Osteocyte (in vitro differentiated cells): ENCODE data around the gene TNIP1. TPM values are rescaled to one million over a fixed set of nuclear protein-coding genes. Genes with fewer than 3 reads are reported as not detected.

Source experiments
- DNase-seq: peaks from one replicate; pipeline ENCODE4 v3.0.0; 2021; ENCODE audit warnings: mixed read lengths; ENCODE audit not compliant: unreplicated experiment; ENCODE audit errors: extremely low spot score
- H3K27ac Mint-ChIP-seq: one replicate; pipeline ENCODE4 v1.8.0; 2021; ENCODE audit warnings: mild to moderate bottlenecking, mixed read lengths; ENCODE audit not compliant: unreplicated experiment
- H3K27me3 Mint-ChIP-seq: one replicate; pipeline ENCODE4 v1.8.0; 2021; ENCODE audit warnings: mixed read lengths; ENCODE audit not compliant: unreplicated experiment
- H3K36me3 Mint-ChIP-seq: one replicate; pipeline ENCODE4 v1.8.0; 2021; ENCODE audit warnings: mixed read lengths; ENCODE audit not compliant: unreplicated experiment
- H3K4me1 Mint-ChIP-seq: one replicate; pipeline ENCODE4 v1.8.0; 2021; ENCODE audit warnings: mixed read lengths; ENCODE audit not compliant: unreplicated experiment
- H3K4me3 Mint-ChIP-seq: one replicate; pipeline ENCODE4 v1.8.0; 2021; ENCODE audit warnings: mild to moderate bottlenecking, moderate library complexity, mixed read lengths; ENCODE audit not compliant: unreplicated experiment
- H3K9me3 Mint-ChIP-seq: one replicate; pipeline ENCODE4 v1.8.0; 2021; ENCODE audit warnings: mixed read lengths; ENCODE audit not compliant: unreplicated experiment
- CTCF ChIP-seq: fragments of 200-600 bp; sonication (generic); IDR thresholded peaks from 2 replicates; pipeline ENCODE4 v1.5.0; 2021; ENCODE audit warnings: antibody characterized with exemption, mild to moderate bottlenecking, moderate library complexity
- total RNA-seq: library from RNA; stranded (reverse); gene quantifications from 2 replicates; pipeline ENCODE4 v1.2.1, GENCODE V29; 2021

Gene TNIP1
- total RNA-seq, 1 donor from 2014 or later, result 85.5 TPM

- H3K27ac Mint-ChIP-seq, result peak overlapping the region; percentile 44
- peaks cover 47% of the 10 kb centered on the region for H3K36me3 Mint-ChIP-seq
These were observed 45.4 kb upstream of the TNIP1 start for GRCh38 chr5:151126199-151126645.

DNA sequence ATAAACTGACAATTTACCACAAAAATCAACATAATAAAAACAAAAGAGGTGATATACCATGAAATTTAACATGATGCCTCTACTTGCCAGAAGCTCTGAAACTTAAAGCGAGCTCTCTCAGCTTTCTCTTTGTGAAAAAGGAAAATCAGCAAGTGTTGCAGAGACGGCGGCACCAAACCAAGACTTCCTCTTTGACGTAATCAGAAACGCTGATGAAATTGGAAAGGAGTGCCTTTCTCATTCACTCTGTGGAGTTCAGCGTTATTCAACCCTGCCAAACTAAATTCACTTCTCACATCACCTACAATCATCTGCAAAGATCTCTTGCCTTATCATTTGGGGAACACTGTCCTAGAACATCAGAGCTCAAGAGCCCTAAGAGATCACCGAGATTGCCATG is 44.6 kb upstream of the TNIP1 start:
- Mint-ChIP-seq H3K4me3 (no peak overlapping the region), H3K36me3 (peaks cover 45% of the 10 kb centered on the region), H3K9me3 (no peaks in the 10 kb centered on the region), H3K27ac (no peak overlapping the region), H3K4me1 (peaks cover 4% of the 10 kb centered on the region), H3K27me3 (no peaks in the 10 kb centered on the region)
- DNase-seq, result no peak
- TF ChIP-seq CTCF, result no peak

More at GRCh38 chr5:151126199-151126645, 45.4 kb upstream of the TNIP1 start:
- H3K27me3 Mint-ChIP-seq, result no peaks in the 10 kb centered on the region
- no peak overlapping the region for H3K4me3 Mint-ChIP-seq
- TF ChIP-seq CTCF, result peak; percentile 82
- H3K4me1 Mint-ChIP-seq, result peaks cover 4% of the 10 kb centered on the region
- H3K9me3 Mint-ChIP-seq, result no peaks in the 10 kb centered on the region
- DNase-seq, result no peak

GRCh38 chr5:151123897-151124751 is 43.3 kb upstream of the TNIP1 start:
- peak overlapping the region; percentile 38 for H3K27ac Mint-ChIP-seq
- no peaks in the 10 kb centered on the region for H3K9me3 Mint-ChIP-seq
- DNase-seq, result no peak
- no peak overlapping the region for H3K4me3 Mint-ChIP-seq
- H3K4me1 Mint-ChIP-seq, result peaks cover 4% of the 10 kb centered on the region
- TF ChIP-seq CTCF, result no peak
- no peaks in the 10 kb centered on the region for H3K27me3 Mint-ChIP-seq
- peaks cover 51% of the 10 kb centered on the region for H3K36me3 Mint-ChIP-seq

- no peak overlapping the region for H3K27ac Mint-ChIP-seq
- H3K4me1 Mint-ChIP-seq, result peaks cover 4% of the 10 kb centered on the region
- no peak overlapping the region for H3K4me3 Mint-ChIP-seq
- DNase-seq, result no peak
- no peaks in the 10 kb centered on the region for H3K9me3 Mint-ChIP-seq
- H3K27me3 Mint-ChIP-seq, result no peaks in the 10 kb centered on the region
- H3K36me3 Mint-ChIP-seq, result peaks cover 47% of the 10 kb centered on the region
- no peak for TF ChIP-seq CTCF
These were observed 42.0 kb upstream of the TNIP1 start for GRCh38 chr5:151122828-151123227.

DNA sequence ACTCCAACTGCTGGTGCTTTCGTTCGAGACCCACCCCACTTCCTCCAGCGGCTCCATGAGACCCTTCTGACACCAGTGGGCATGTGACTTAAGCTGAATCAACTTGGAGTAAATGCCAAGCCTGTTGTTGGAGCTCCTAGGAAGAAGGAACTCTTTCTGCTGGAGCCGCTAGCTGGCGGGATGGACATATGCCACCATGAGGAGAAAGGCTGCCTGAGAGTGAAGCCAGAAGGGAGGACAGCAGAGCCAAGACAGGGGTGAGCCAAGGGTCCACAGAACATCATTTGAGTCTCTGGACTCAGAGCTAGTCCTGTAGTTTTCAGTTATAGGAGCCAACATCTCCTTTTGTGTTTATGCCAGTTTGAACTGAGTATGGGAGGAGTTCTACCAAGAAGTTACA is 40.8 kb upstream of the TNIP1 start:
- H3K4me1 Mint-ChIP-seq, result peaks cover 4% of the 10 kb centered on the region
- H3K27me3 Mint-ChIP-seq, result no peaks in the 10 kb centered on the region
- H3K4me3 Mint-ChIP-seq, result no peak overlapping the region
- H3K9me3 Mint-ChIP-seq, result no peaks in the 10 kb centered on the region
- H3K36me3 Mint-ChIP-seq, result peaks cover 49% of the 10 kb centered on the region
- no peak overlapping the region for H3K27ac Mint-ChIP-seq
- no peak for DNase-seq
- no peak for TF ChIP-seq CTCF
